Neutrophil (primary cell): ENCODE results near the gene PAX3.
"Not testable (repeated sequence)": the region's sequence is repeated elsewhere in the genome, so short reads cannot be mapped to it uniquely, and the experiment has no call there.

Source experiments
- H3K27ac ChIP-seq: fragments of 200-600 bp; sonication (generic); 2 replicates; pipeline ENCODE4 v1.5.1; 2016; ENCODE audit warnings: mild to moderate bottlenecking, moderate library complexity
- H3K27me3 ChIP-seq: fragments of 200-600 bp; sonication (generic); 2 replicates; pipeline ENCODE4 v1.6.0; 2016; ENCODE audit warnings: mild to moderate bottlenecking
- H3K36me3 ChIP-seq: fragments of 200-600 bp; sonication (generic); 2 replicates; pipeline ENCODE4 v1.5.1; 2017
- H3K4me1 ChIP-seq, 2 experiments: fragments of 200-600 bp in 1 of 2; sonication (generic) in 1 of 2; 1 replicate in 1 of 2; 2 replicates in 1 of 2; pipeline versions ENCODE4 v1.5.1 to v1.6.1; 2013 to 2016; ENCODE audit warnings: low read depth in 1 of 2, low read length in 1 of 2, mild to moderate bottlenecking in 1 of 2, moderate library complexity in 1 of 2; ENCODE audit not compliant: control insufficient read depth in 1 of 2, insufficient read depth in 1 of 2
- H3K4me3 ChIP-seq, 2 experiments: fragments of 200-600 bp in 1 of 2; sonication (generic) in 1 of 2; 1 replicate in 1 of 2; 2 replicates in 1 of 2; pipeline ENCODE4 v1.5.1; 2013 to 2016; ENCODE audit warnings: low read depth in 1 of 2, low read length in 1 of 2, mild to moderate bottlenecking in 1 of 2, moderate library complexity in 1 of 2
- H3K9me3 ChIP-seq: fragments of 200-600 bp; sonication (generic); 2 replicates; pipeline ENCODE4 v1.5.1; 2016
- CTCF ChIP-seq: fragments of 200-600 bp; sonication (generic); IDR thresholded peaks from 2 replicates; pipeline ENCODE4 v1.5.1; 2016; ENCODE audit warnings: antibody characterized with exemption

Gene PAX3

DNA sequence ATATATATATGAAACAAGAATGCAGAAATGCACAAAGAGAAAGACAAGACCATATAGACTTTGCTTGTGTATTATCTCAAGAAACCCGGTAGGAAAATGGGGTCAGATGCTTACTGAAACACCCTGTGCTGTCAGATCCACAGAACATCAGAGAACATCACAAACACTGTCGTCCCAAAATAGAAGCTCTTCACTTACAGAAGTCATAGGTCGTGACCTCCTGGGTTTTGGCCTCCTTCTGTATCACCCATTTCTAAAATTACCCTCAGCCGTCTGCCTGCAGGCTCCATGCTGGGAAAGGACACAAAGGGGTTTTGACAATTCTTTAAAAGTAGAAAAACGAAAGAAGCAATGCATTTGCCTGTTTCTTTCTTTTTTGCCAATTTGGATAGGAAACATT, 137.9 kb downstream of the PAX3 start:
- H3K9me3 ChIP-seq: no peaks in the 10 kb centered on the region
- no peak overlapping the region for H3K4me3 ChIP-seq
- no peaks in the 10 kb centered on the region for H3K27me3 ChIP-seq
- no peaks in the 10 kb centered on the region for H3K4me1 ChIP-seq
- TF ChIP-seq CTCF: no peak
- no peak overlapping the region for H3K27ac ChIP-seq
- no peaks in the 10 kb centered on the region for H3K36me3 ChIP-seq

DNA sequence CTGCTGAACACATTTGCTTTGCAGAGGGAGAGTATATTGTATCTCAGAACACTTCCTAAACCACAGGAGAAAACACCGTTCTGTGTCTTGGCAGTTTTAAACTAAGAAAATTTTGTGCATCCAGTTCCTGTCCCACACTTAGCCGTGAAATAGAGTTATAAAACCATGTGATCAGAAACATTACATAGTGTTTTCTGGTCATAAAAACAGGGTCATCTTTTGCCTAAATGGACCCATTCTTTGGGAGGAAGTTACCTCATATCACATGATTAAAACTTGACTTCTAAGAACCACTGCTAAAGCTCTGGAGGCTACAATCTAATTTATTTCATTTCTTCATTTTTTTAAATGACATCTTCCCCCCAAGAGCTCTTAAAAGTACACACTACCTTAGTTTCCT, 138.7 kb downstream of the PAX3 start:
- no peak overlapping the region for H3K27ac ChIP-seq
- H3K4me3 ChIP-seq: no peak overlapping the region
- no peaks in the 10 kb centered on the region for H3K4me1 ChIP-seq
- no peaks in the 10 kb centered on the region for H3K36me3 ChIP-seq
- H3K9me3 ChIP-seq: no peaks in the 10 kb centered on the region
- H3K27me3 ChIP-seq: no peaks in the 10 kb centered on the region
- TF ChIP-seq CTCF: no peak

- Histone ChIP-seq H3K27ac (no peak overlapping the region), H3K4me3 (no peak overlapping the region), H3K36me3 (no peaks in the 10 kb centered on the region)
These were observed 139.6 kb downstream of the PAX3 start for GRCh38 chr2:222159221-222159620.

DNA sequence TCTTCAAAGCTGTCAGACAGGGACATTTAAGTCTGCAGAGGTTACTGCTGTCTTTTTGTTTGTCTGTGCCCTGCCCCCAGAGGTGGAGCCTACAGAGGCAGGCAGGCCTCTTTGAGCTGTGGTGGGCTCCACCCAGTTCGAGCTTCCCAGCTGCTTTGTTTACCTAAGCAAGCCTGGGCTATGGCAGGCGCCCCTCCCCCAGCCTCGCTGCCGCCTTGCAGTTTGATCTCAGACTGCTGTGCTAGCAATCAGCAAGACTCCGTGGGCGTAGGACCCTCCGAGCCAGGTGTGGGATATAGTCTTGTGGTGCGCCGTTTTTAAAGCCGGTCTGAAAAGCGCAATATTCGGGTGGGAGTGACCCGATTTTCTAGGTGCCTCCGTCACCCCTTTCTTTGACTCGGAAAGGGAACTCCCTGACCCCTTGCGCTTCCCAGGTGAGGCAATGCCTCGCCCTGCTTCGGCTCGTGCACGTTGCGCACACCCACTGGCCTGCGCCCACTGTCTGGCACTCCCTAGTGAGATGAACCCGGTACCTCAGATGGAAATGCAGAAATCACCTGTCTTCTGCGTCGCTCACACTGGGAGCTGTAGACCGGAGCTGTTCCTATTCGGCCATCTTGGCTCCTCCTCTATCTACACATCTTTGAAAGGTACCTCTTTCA, 143.7 kb downstream of the PAX3 start:
- H3K27me3 ChIP-seq, H3K36me3 ChIP-seq, H3K27ac ChIP-seq, H3K9me3 ChIP-seq, H3K4me1 ChIP-seq, H3K4me3 ChIP-seq: not testable (repeated sequence)

More at GRCh38 chr2:222159221-222159620, 139.6 kb downstream of the PAX3 start:
- TF ChIP-seq CTCF: no peak
- no peaks in the 10 kb centered on the region for H3K9me3 ChIP-seq
- H3K27me3 ChIP-seq: no peaks in the 10 kb centered on the region
- H3K4me1 ChIP-seq: no peaks in the 10 kb centered on the region
